HG02610 (cell line): ENCODE data around the gene WIF1.

ENCODE experiments used
- ATAC-seq: cut with Tn5 transposase; IDR thresholded peaks from one replicate; pipeline ENCODE4 v1.9.1; 2021; ENCODE audit warnings: mild to moderate bottlenecking, moderate library complexity; ENCODE audit not compliant: unreplicated experiment

The WIF1 gene

GRCh38 chr12:65039301-65039700 lies 81.8 kb downstream of the WIF1 start:
- ATAC-seq: no peak

DNA sequence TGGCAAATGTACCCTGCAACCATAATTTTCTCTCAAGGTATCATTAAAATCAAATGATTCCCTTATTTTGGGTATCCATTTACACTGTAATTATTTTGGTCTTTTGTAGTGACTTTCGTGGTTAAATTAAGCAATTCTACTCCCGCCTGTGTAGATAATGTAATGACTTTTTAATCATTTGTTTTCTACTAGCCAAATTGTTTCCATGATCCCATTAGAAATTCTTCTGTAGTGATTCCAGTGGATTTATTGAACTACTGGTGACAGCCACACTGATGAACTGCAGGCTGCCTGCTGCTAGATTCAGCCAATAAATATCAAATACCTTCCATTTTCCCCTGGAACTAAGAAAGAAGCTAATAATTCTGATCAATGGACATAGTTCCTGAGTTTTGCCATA lies 96.0 kb downstream of the WIF1 start:
- no peak for ATAC-seq

GRCh38 chr12:65023485-65023884 lies 97.6 kb downstream of the WIF1 start:
- no peak for ATAC-seq

- ATAC-seq: no peak
Measured at GRCh38 chr12:65022960-65023359, 98.1 kb downstream of the WIF1 start.

GRCh38 chr12:65022421-65022820 lies 98.7 kb downstream of the WIF1 start:
- no peak for ATAC-seq

- ATAC-seq: no peak
Measured at GRCh38 chr12:65019696-65020234, 101.3 kb downstream of the WIF1 start.

DNA sequence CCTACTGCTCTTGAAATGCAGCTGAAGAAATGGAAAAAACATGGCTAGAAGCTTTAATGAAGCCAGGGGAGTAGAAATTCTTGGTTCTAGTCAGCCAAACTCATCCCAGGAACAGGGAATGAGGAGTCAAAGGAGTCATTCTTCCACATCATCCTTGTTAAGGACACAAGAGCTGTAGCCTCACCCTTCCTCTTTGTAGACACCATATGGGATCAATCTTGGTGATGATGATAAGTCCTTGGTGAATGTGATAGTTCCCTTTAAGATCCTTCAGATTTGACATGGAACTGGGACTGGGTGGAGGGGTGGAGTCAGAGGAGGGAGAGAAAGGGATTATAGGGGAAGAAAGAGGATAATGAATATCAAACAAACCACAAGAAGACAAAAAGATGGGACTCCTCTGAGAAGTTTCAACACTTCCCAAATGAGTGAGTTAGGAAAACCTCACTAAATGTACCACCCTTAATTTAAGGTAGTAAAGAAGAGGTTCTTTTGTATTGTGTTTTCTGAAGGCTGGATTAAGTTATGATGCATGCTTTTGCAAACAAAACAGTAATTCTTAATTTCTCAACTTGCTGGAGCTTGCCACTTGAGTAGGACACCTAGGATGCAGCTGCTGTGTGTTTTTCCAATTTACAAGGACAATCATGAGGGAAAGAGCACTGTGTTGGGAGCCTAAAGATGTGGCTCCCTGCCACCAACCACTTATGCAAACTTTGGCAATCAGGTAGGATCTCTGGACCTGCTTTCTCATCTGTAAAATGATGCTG lies 104.0 kb downstream of the WIF1 start:
- no peak for ATAC-seq

GRCh38 chr12:65015850-65016249 lies 105.3 kb downstream of the WIF1 start:
- no peak for ATAC-seq

GRCh38 chr12:65014504-65015271 lies 106.4 kb downstream of the WIF1 start:
- ATAC-seq: no peak

- ATAC-seq: no peak
Measured at GRCh38 chr12:65010437-65010836, 110.7 kb downstream of the WIF1 start.

DNA sequence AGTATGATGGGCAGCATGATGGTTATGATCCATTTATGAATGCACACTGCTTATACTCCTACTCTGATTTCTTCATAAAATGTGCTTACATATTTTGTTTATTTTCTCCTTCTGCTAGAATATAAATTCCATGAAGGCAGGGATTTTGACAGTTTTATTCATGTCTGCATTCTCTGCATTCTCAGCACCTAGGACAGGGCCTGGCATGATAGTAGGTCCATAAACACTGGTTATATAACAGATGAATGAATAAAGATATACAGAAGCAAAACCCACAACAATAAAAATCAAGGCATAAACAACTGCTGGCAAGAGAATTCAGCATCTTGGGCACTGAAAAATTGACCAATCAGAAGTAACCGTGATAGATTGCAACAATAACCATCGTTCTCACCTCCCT lies 115.4 kb downstream of the WIF1 start:
- ATAC-seq: no peak

DNA sequence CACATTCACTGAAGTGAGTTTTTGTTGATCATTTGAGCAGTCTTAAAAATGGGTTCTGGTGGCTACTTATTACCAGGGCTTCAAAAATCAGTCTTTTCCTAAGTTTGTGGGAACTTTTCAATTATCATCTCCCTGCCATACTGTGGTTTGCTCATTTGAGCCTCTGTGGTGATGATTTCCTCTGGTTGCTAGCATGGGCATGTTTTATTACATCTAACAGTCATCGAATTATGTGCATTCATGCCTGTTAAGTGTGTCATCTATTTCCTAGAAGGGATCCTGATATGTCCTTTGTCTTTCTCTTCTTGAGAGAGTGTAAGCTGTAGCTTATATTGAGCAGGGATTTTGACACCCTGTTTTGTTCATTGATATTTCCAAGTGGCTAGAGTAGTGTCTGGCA lies 116.8 kb downstream of the WIF1 start:
- no peak for ATAC-seq
